HCEC 1CT (cell line): ENCODE results near the gene MOK.

Experiments
- DNase-seq: peaks from one replicate; pipeline ENCODE4 v3.0.0-alpha.2; 2017

MOK gene

DNA sequence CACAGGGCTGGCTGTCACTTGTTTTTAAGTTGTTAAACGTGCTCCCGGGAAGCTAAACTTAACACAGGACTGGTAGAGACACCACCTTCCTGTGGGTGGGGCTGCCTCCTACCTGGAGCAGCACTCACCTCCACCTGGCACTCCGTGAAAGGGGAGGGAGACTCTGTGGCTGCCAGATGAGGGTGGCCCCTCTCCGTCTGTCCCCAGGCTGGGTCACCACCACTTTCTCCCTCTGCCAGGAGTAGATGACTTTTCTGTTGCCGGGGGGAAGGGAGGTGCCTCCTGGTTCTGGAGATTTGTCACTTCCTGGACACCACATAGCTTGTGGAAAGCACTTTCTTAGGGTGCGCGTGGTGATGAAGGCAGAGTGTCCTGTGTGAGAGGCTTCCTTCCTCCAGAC is 83.9 kb downstream of the MOK start:
- peak; percentile 9 for DNase-seq

DNA sequence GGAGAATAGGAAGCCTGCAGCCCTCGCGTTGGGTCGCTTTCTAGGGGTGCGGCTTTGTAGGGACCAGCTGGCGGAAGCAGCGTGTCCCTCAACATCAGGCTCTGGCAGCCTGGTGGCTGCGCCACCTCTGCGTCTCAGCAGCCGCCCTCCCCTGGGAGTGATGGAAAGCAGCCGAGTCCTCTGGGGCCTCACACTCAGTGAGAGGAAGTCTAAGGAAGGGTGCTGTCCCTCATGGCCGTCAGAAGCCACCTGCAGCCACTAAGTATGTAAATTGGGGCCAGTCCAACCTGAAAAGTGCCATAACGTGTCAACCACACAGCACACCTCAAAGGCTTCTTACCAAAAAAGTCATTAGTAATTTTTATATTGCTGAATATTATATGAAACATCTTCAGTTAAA is 84.9 kb downstream of the MOK start:
- no peak for DNase-seq

DNA sequence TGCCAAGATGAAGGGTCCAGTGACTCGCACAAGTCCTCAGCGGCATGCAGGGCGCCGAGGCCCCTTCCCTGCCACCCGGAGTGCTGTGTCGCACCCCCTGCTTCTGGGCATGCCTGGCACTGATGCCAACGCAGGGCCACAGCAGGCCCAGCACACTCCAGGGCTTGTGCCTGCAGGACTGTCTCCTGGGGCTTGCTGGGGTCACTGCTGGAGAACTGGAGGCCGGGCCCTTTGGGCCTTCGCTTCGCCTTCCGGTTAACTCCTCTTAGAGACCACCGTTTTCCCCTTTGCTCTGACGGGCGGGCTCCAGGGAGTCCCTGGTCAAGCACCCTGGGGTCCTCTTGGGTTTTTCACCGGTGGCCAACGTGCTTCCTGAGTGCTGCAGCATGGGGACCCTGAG is 85.6 kb downstream of the MOK start:
- DNase-seq, result no peak

DNA sequence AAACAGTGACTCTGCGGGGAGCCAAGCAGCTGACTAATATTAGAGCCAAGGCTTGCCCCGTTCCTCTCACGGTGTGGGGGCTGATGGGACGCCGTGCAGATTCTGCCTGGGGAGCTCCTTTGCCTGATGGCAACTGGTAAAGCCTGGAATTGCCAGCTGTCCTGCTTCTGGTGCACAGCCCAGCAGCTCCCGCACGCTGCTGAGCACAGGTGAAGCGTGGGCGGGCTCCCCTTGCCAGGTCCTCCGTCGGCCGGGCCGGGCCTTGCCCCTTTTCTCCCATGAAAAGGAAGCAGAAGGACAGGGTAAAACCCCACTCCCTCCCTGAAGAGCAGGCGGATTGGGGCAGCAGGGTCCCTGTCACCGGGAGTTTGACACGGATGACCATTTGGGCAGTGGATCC is 86.3 kb downstream of the MOK start:
- no peak for DNase-seq

DNA sequence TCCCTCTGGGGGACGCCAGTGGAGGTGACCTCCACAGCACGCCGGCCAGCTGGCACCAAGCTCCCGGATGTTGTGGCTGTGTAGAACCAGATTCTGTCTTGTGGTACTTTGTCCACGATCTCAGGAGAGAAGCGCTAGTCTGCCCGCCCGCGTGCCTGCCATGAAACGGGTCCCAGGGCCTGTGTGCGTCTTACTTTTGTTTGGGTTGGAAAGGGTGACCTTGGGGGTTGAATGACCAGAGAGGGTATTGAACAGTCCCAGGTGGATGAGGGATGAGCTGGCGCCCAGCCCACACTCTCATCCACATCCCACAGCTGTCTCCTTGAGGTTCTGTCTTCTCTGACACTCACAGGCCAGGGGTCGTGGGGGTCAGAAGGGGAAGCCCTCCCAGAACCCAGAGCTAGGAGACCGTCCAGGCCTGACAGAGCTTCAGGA is 87.0 kb downstream of the MOK start:
- DNase-seq, result no peak

DNA sequence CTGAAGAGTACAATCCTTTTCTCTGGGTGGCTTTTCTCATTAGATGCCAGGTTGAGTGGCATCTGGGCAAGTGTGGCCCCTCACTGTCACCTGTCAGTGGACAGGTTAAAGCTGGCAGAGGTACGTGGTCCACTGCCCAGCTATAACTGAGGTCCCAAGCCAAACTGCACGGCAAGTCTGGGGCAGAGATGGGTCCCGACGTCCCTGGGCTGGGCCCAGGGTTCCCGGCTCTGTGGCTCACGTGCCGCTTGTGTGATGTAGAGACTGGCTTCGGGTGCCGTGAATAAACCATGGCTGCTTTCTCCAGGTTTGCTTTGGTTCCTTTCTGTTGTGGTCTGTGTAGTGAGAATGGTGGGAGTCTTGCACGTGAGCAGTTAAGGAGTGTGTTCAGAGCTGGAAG is 87.6 kb downstream of the MOK start:
- DNase-seq, result no peak

DNA sequence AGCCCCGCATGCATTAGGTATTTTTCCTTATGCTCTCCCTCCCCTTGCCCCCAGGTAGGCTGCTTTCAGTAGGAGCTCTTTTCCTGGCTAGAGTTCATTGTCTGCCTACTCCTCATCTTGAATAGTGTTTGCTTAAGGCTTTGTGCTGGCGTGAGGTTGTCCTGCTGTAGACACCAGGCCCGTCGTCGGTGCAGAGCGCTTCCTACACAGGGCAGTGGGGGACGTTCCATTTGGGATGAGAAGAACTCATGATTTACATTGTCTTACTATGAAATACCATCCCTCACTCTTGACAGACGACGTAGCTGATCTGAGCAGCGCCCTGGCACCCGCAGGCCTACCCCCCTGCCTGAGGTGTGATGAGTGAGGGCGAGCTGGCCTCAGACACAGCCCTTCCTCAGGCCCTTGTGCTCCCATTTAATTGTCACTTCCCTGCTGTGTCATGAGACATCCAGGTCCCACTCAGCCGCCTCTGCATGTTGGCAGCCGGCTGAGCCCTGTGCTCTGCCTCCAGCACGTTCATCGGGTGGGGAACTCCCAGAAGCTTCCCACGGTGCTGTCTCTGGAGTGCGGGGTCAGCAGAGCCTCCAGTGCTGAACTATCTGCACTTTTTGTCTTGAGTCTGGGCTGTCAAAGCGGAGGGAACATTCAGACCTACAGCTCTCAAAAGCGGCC is 89.3 kb downstream of the MOK start:
- no peak for DNase-seq

DNA sequence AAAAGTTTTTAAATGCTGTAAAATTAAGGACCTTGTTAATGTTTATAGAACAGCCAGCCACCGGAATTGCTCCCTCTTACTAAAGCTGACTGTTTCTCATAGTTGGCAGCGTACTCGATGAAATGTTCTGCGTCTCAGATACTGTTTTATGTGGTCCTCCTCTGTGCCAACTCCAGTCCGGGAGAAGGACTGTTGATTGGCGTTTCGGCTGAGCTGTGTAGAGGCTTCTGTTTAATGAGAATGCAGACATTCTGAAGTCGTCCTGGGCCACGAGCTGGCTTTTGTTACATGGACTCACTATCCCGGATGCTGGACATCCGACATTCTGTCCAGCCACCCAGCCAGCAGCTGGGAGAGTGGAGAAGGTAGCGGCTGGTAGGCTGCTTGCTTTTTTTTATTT is 89.9 kb downstream of the MOK start:
- DNase-seq, result peak; percentile 41

DNA sequence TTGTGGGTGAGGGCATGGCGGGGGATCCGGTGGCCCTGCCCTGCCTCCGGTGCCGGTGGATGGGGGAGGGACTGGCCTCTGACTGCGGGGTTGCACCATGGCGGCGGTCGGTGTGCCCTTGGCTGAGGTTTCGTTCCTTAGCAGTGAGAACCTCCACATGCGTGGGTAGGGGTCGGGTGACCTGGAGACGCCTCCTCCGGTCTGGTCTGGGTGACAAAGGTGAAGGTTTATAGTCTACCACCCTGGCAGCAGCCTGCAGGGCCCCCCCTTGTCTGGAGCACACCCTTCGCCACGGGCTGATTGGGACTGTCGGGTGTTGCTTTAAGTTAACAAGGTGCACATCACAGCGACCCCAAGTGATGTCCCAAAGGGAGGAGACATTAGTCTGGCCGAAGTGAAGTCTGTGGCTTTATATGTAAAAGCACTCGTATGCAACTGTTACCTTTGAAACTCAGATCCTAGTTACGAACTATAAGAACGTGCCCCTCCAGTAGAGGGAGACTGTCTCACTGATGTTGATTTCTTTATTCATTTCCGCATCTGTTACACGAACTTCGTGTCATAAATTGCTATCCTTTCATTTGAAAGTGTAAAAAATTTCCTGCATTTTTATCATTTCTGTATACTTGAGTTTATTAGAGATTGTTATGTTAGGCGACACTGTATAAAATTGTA is 90.8 kb downstream of the MOK start:
- no peak for DNase-seq

DNA sequence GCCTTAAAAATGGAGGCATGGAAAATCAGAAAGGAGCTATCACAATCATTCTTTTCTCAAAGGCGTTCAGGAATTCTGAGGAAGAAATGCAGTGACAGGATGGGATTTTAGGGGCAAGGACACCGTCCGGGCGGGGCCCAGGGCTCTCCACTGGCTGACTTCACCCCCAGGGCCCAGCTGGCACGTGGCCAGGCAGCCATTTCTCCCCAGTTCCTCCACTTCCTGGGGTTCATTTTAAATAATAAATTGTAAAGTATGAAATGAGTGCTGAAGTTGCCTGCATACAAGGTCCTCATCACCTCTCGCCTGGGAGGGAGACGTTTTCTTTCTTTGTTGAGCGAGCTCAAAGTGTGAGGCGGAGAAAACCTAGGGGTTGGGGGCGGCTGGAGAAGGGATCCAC is 91.5 kb downstream of the MOK start:
- no peak for DNase-seq

DNA sequence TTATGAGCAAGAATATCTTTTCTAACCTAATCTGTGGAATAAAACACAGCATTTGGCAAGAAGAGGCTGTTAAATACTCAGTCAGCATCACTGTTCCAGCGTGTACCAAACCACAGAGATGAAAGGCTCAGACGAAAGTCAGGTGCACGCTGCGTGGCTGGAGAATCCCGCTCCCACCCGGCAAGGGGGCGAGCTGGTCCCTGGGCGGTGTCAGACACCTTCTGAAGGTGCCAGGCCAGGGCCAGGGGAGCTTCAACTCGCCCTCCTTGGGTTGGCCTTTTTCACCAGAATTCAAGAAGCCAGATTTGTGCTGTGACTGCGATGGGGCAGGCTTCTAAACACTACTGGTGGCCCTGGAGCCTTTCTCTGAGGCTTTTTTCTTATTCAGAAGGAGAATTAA is 92.1 kb downstream of the MOK start:
- no peak for DNase-seq

DNA sequence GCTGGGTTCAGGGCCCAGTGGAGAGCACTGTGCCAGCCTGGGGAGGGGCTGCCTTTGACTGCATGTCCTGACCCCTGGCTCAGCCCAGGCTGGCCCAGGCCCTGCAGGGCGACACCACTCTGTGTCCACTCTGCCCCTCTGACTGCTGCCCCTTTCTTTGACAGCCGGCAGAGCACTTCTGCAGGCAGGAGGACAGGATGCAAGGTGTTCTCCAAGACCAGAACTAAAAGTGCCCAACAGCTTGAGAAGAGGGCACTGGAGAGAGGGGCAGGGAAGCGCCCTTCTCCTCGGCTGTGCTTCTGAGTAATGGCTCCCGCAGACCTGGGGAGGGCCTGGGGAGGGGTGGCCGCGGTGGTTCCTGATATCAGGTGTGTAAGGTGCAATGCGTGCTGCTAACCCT is 92.6 kb downstream of the MOK start:
- DNase-seq, result no peak

DNA sequence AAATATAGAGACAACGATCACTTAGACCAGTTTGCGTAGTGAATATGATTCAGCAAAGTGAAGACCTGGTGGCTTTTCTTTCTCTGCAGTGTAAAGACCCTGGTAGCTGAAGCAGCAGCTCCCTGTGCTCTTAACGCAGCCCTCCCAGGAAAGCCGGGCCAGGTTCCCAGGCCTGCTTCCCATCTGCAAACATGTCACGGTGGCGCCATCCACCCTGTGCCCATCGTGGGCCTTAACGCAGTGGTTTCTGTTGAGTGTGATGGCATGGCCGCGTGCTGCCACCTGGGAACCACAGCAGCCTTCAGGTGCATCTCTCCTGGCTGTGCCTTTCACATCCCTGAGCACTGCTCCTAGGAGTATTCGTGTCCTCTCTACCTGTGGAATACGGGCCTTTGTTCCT is 93.7 kb downstream of the MOK start:
- DNase-seq, result no peak

DNA sequence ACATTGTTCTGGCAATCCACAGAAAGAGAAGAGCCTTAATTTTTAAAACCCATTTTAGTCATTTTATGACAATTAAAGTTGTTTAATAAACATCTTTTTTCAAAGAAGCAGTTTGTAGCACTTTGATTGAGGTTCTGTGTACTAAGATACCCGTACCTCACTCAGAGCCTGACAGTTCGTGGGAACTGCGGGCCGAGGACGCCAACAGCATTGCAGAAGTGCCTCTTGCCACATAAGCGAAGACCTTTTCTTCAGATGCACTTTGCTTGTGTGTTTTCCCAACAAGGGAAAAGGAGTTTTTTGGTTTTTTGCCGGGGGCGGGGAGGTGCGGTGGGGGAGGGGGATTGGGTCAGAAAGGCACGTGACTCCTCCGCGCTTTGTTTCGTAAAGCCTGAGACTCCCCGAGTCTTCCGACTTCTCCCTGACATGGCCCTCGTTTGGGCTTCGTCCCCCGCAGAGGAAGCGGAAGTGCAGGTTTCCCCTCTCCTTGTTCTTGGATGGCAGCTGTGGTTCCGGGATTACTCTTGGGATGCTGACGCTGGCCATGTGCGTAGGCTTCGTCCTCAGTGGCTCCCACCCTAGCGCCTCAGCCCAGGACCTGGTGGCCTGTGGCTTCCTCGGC is 94.4 kb downstream of the MOK start:
- DNase-seq, result no peak

DNA sequence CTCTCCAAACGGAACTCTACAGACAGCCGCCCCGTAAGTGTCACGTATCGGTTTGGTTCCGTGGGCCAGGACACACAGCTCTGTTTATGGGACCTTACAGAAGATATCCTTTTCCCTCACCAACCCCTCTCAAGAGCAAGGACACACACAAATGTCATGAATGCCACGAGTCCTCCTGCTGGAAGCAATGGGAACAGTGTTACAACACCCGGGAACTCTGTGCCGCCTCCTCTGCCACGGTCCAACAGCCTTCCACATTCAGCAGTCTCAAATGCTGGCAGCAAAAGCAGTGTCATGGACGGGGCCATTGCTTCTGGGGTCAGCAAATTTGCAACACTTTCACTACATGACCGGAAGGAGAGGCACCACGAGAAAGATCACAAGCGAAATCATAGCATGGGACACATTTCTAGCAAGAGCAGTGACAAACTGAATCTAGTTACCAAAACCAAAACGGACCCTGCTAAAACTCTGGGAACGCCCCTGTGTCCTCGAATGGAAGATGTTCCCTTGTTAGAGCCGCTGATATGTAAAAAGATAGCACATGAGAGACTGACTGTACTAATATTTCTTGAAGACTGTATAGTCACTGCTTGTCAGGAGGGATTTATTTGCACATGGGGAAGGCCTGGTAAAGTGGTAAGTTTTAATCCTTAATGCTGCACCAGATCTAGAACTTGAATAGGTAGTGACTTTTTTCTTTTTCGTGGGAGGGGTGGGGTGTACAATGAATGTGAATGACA is 95.6 kb downstream of the MOK start:
- DNase-seq, result peak; percentile 12

DNA sequence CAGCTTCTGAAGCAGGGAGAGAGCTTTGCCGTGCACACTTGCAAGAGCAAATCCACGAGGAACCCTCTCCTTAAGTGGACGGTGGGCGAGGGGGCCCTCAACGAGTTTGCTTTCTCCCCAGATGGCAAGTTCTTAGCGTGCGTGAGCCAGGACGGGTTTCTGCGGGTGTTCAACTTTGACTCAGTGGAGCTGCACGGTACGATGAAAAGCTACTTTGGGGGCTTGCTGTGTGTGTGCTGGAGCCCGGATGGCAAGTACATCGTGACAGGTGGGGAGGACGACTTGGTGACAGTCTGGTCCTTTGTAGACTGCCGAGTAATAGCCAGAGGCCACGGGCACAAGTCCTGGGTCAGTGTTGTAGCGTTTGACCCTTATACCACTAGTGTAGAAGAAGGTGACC is 96.2 kb downstream of the MOK start:
- DNase-seq, result no peak

DNA sequence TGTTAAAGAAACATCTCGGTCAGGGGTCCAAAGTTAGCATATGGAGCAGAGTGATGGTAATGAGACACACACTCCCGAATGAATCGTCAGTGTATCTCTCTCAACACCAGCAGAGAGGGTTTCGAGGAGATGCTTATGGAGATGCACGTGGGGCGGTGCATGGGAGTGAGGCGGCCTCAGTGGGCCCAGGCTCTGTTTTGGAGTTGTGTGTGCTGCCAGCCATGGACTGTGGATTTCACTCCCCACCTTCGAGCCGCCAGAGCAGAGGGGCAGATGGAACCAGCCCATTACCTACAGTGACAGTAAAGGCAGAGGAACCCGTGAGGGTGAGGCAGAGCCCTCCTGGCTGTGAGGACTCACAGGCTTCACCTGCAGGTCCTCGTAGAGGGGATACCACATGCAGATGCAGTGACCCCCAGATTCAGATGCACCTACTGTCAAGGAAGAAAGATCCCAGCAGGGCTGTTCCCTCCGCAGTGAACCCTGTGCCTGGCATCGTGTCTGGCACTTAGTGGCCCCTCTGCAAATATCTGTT is 97.1 kb downstream of the MOK start:
- DNase-seq, result no peak

DNA sequence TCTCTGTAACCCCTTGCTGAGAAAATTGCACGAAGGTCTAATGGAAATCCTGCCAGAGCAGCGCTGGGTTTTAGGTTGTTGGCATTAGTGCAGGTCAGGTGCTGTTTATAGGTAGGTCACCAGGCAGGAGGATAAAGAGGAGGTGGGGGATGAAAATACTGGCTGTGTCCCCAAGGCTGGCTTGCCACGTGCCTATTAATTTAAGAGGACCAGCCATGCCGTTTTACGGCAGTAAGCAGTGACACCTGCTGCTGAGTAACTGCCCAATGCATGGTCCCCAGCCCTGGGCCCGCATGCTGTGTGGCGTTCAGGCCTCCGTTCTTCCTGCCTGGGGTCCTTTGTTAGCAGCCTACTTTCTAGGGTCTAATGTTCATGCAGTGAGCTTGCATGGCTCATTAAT is 98.0 kb downstream of the MOK start:
- no peak for DNase-seq

DNA sequence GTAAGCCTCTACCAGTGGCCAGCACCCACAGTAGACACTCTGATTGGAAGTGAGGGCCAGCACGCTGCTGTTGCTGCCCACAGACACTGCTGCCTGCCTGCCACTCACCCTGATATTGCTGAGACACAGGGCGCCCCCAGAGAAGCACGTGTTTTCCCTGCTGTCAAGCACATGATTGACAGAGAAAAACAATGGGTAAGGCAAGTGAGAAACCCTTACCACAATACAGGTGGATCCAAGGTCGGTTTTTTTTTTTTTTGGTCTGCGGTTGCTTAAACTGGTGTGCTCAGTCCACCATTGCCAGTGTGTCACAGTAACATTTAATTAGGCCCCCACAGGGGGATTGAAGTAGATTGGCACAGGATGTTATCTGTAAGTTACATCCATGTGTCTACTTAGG is 99.4 kb downstream of the MOK start:
- DNase-seq, result no peak

DNA sequence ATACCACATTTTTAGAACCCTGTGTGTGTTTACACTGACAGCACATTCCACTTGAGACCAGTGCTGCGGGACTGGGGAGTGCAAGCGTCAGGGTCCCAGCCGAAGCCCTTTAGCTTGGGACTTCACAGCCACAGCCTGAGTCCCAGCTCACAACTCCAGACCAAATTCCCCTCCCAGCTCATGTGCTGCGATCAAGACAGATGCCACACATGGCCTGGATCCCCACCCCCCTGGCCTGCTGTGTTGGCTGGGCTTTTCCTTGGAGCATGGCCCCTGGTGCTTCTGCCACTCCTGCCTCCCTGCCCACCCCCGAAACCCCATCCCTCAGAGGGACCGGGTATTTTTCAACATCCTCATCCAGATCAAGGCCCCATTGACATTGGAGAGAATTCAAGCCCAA is 101.6 kb downstream of the MOK start:
- no peak for DNase-seq

DNA sequence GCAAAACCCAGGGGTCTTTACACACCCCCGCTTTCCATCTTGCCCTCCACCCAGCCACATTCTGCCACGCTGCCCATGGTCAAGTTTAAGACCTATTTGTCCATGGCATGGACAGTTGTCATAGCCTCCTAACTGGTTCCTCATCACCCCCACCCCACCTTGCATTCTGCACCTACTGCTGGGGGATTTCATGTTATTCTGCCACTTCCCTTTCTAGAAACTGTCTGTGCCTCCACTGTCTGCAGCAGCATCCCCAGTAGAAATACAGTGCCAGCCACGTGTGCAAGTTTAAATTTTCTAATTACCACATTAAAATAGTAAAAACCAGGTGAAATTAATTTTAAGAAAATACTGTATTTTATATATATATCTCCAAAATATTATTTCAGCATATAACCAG is 102.0 kb downstream of the MOK start:
- no peak for DNase-seq

DNA sequence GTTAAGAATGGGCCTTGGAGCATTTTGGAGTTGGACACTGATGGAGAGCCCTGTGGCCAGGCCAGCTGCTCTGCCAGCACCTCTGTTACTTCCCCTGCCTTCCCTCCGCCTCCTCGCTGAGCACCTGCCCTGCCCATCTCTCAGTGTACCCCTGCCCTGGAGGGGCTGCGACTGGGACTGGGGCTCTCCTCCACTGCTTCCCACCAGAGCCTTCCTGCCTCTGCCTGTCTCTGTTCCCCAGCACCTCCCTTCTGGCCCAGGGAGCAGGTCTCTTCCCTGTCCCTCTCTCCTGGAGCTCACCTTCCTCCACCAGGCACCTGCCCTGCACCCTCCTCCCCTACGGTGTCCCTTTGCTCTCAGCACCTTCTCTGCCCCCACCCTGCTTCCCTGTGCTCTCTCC is 103.2 kb downstream of the MOK start:
- no peak for DNase-seq

DNA sequence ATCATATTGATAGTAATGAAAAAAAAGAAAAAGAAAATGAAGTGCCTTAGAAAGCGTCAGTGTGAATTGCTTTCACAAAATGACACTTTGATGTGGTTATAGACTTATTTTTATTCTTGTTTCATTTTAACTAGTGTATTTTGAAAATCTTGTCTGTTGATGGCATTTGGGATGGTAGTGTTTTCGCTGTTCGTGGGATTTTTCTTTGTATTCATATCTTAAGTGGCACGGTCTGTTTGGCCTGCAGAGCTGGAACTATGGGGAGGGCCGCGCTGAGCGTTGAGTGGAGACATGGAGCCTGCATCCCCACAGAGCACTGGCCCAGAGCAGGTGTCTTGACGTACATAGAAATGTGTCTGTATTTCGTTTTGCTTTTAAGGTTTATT is 103.6 kb downstream of the MOK start:
- no peak for DNase-seq
